Astrocyte (in vitro differentiated cells and primary cell): Measurements from ENCODE around the gene ZBTB16. TPM values are rescaled to one million over a fixed set of nuclear protein-coding genes. Genes with fewer than 3 reads are reported as not detected.
A peak's percentile ranks its signal among the peaks of the same experiment; 100 is the strongest.

ENCODE experiments used
- DNase-seq: peaks from one replicate; pipeline ENCODE4 v3.0.0-alpha.2; 2010; ENCODE audit warnings: low read depth
- FAIRE-seq: peaks from 2 replicates; lab custom pipeline; 2011; peaks lifted over from hg19 to GRCh38; lab: Jason Lieb, UNC
- H2AFZ ChIP-seq: 2 replicates; pipeline ENCODE4 v1.6.0; 2012; ENCODE audit warnings: low read depth, low read length, inconsistent platforms
- H3K27ac ChIP-seq: 2 replicates; pipeline ENCODE4 v1.5.1; 2011; ENCODE audit warnings: low read depth, low read length, inconsistent platforms
- H3K27me3 ChIP-seq: 2 replicates; pipeline ENCODE4 v1.6.0; 2011; ENCODE audit warnings: low read length, inconsistent platforms; ENCODE audit not compliant: insufficient read depth
- H3K36me3 ChIP-seq: 2 replicates; pipeline ENCODE4 v1.5.1; 2011; ENCODE audit warnings: low read length, inconsistent platforms; ENCODE audit not compliant: insufficient read depth
- H3K4me1 ChIP-seq: 2 replicates; pipeline ENCODE4 v1.5.1; 2011; ENCODE audit warnings: low read length, inconsistent platforms; ENCODE audit not compliant: insufficient read depth
- H3K4me2 ChIP-seq: 2 replicates; pipeline ENCODE4 v1.6.0; 2012; ENCODE audit warnings: low read length, inconsistent platforms
- H3K4me3 ChIP-seq: 2 replicates; pipeline ENCODE4 v1.5.1; 2011; ENCODE audit warnings: low read depth, mild to moderate bottlenecking, low read length, inconsistent platforms; ENCODE audit not compliant: insufficient read depth
- H3K79me2 ChIP-seq: 2 replicates; pipeline ENCODE4 v1.6.0; 2012; ENCODE audit warnings: mild to moderate bottlenecking, low read length, inconsistent platforms; ENCODE audit not compliant: insufficient read depth
- H3K9ac ChIP-seq: 2 replicates; pipeline ENCODE4 v1.6.0; 2012; ENCODE audit warnings: mild to moderate bottlenecking, low read length, inconsistent platforms
- H3K9me3 ChIP-seq: 2 replicates; pipeline ENCODE4 v1.5.1; 2012; ENCODE audit warnings: low read depth, mild to moderate bottlenecking, low read length, inconsistent platforms; ENCODE audit not compliant: insufficient read depth
- H4K20me1 ChIP-seq: 2 replicates; pipeline ENCODE4 v1.6.0; 2012; ENCODE audit warnings: low read length, inconsistent platforms; ENCODE audit not compliant: insufficient read depth
- H3K27ac Mint-ChIP-seq: one replicate; pipeline ENCODE4 v1.8.0; 2021; ENCODE audit warnings: mild to moderate bottlenecking, mixed read lengths; ENCODE audit not compliant: unreplicated experiment
- H3K27me3 Mint-ChIP-seq: one replicate; pipeline ENCODE4 v1.8.0; 2021; ENCODE audit warnings: low read depth, mixed read lengths; ENCODE audit not compliant: unreplicated experiment
- H3K36me3 Mint-ChIP-seq: one replicate; pipeline ENCODE4 v1.8.0; 2021; ENCODE audit warnings: low read depth, mixed read lengths; ENCODE audit not compliant: unreplicated experiment
- H3K4me1 Mint-ChIP-seq: one replicate; pipeline ENCODE4 v1.8.0; 2021; ENCODE audit warnings: low read depth, mixed read lengths; ENCODE audit not compliant: unreplicated experiment
- H3K4me3 Mint-ChIP-seq: one replicate; pipeline ENCODE4 v1.8.0; 2021; ENCODE audit warnings: mild to moderate bottlenecking, moderate library complexity, mixed read lengths; ENCODE audit not compliant: unreplicated experiment
- H3K9me3 Mint-ChIP-seq: one replicate; pipeline ENCODE4 v1.8.0; 2021; ENCODE audit warnings: mild to moderate bottlenecking, mixed read lengths; ENCODE audit not compliant: unreplicated experiment
- CTCF ChIP-seq: IDR thresholded peaks from 2 replicates; pipeline ENCODE4 v1.5.1; 2011; ENCODE audit warnings: low read depth, mild to moderate bottlenecking, inconsistent platforms, low read length, moderate library complexity; ENCODE audit not compliant: insufficient read depth
- EZH2 ChIP-seq: IDR thresholded peaks from 2 replicates; pipeline ENCODE4 v1.6.1; 2012; ENCODE audit warnings: mild to moderate bottlenecking, low read length, inconsistent platforms; ENCODE audit not compliant: insufficient read depth
- total RNA-seq: library from RNA; stranded (reverse); gene quantifications from 2 replicates; pipeline ENCODE4 v1.2.1, GENCODE V29; 2021

ZBTB16 gene
- total RNA-seq, 1 donor from 2014 or later: 0.50 TPM

GRCh38 chr11:114290503-114291235, 231.2 kb downstream of the ZBTB16 start:
- Histone ChIP-seq H3K79me2 (no peaks in the 10 kb centered on the region), H3K4me3 (peak overlapping the region; percentile 6), H4K20me1 (no peaks in the 10 kb centered on the region), H3K4me2 (peak overlapping the region; percentile 72), H3K9me3 (no peaks in the 10 kb centered on the region), H3K27ac (peak overlapping the region; percentile 99), H3K36me3 (no peaks in the 10 kb centered on the region), H3K9ac (peak overlapping the region; percentile 77), H3K27me3 (no peaks in the 10 kb centered on the region), H3K4me1 (peaks cover 52% of the 10 kb centered on the region), H2AFZ (no peak overlapping the region)
- FAIRE-seq (peak; percentile 68), DNase-seq (peak; percentile 82)
- Mint-ChIP-seq H3K9me3 (no peaks in the 10 kb centered on the region), H3K4me3 (peak overlapping the region; percentile 73), H3K27me3 (no peaks in the 10 kb centered on the region), H3K4me1 (peaks cover 77% of the 10 kb centered on the region), H3K36me3 (no peaks in the 10 kb centered on the region), H3K27ac (peak overlapping the region; percentile 100)
- TF ChIP-seq CTCF (no peak), EZH2 (no peak)

- peaks cover 51% of the 10 kb centered on the region for H3K4me1 ChIP-seq
- peak overlapping the region; percentile 6 for H3K4me3 ChIP-seq
- DNase-seq (peak; percentile 95), FAIRE-seq (peak; percentile 68)
- Mint-ChIP-seq H3K36me3 (no peaks in the 10 kb centered on the region), H3K27ac (peak overlapping the region; percentile 100), H3K4me3 (peak overlapping the region; percentile 73), H3K27me3 (no peaks in the 10 kb centered on the region), H3K4me1 (peaks cover 76% of the 10 kb centered on the region), H3K9me3 (no peaks in the 10 kb centered on the region)
- no peaks in the 10 kb centered on the region for H3K79me2 ChIP-seq
- H2AFZ ChIP-seq: no peak overlapping the region
- TF ChIP-seq CTCF (no peak), EZH2 (no peak)
- peak overlapping the region; percentile 99 for H3K27ac ChIP-seq
- peak overlapping the region; percentile 72 for H3K4me2 ChIP-seq
- no peaks in the 10 kb centered on the region for H3K27me3 ChIP-seq
- H3K9ac ChIP-seq: peak overlapping the region; percentile 77
- H3K36me3 ChIP-seq: no peaks in the 10 kb centered on the region
- no peaks in the 10 kb centered on the region for H4K20me1 ChIP-seq
- H3K9me3 ChIP-seq: no peaks in the 10 kb centered on the region
Observed at GRCh38 chr11:114291381-114291780, 231.9 kb downstream of the ZBTB16 start.
